Nephron (organoid): Measurements from ENCODE around the gene INTS6L.
"Not testable (repeated sequence)": the region's sequence is repeated elsewhere in the genome, so short reads cannot be mapped to it uniquely, and the experiment has no call there.

ENCODE experiments used
- H3K27ac Mint-ChIP-seq, 3 experiments: 2 replicates each; pipeline ENCODE4 v1.8.0; 2020; ENCODE audit warnings: mixed read lengths in 3 of 3, mild to moderate bottlenecking in 2 of 3, moderate library complexity in 1 of 3
- H3K27me3 Mint-ChIP-seq: 2 replicates; pipeline ENCODE4 v1.8.0; 2021; ENCODE audit warnings: low read depth, mild to moderate bottlenecking, moderate library complexity, mixed read lengths
- H3K36me3 Mint-ChIP-seq: 2 replicates; pipeline ENCODE4 v1.8.0; 2020; ENCODE audit warnings: low read depth, mixed read lengths
- H3K4me1 Mint-ChIP-seq: 2 replicates; pipeline ENCODE4 v1.8.0; 2020; ENCODE audit warnings: mixed read lengths
- H3K4me3 Mint-ChIP-seq, 3 experiments: 2 replicates each; pipeline ENCODE4 v1.8.0; 2020; ENCODE audit warnings: mild to moderate bottlenecking in 3 of 3, mixed read lengths in 3 of 3, moderate library complexity in 2 of 3
- H3K9me3 Mint-ChIP-seq: 2 replicates; pipeline ENCODE4 v1.8.0; 2020; ENCODE audit warnings: mixed read lengths
- CTCF ChIP-seq, 3 experiments: fragments of 200-600 bp; sonication (generic); IDR thresholded peaks; one replicate each; pipeline ENCODE4 v1.5.0; 2021; ENCODE audit warnings: antibody characterized with exemption in 3 of 3; ENCODE audit not compliant: unreplicated experiment in 3 of 3

INTS6L gene

GRCh38 chrX:135595543-135595942 is 75.1 kb downstream of the INTS6L start:
- Mint-ChIP-seq H3K36me3 (no peaks in the 10 kb centered on the region), H3K4me3 (no peak overlapping the region), H3K27me3 (no peaks in the 10 kb centered on the region), H3K27ac (no peak overlapping the region), H3K4me1 (no peaks in the 10 kb centered on the region), H3K9me3 (peaks cover 12% of the 10 kb centered on the region)
- TF ChIP-seq CTCF (IDR thresholded peaks at IDR 0.05; ENCODE audit: unreplicated experiment in 3 of 3) = no peak

- H3K36me3 Mint-ChIP-seq = no peaks in the 10 kb centered on the region
- peak in 2 of 3 experiments; percentile 32 to 39 for TF ChIP-seq CTCF (IDR thresholded peaks at IDR 0.05; ENCODE audit: unreplicated experiment in 3 of 3)
- H3K4me1 Mint-ChIP-seq = no peaks in the 10 kb centered on the region
- H3K9me3 Mint-ChIP-seq = peaks cover 12% of the 10 kb centered on the region
- H3K4me3 Mint-ChIP-seq = no peak overlapping the region
- no peak overlapping the region for H3K27ac Mint-ChIP-seq
- H3K27me3 Mint-ChIP-seq = no peaks in the 10 kb centered on the region
Observed at GRCh38 chrX:135596495-135596894, 76.0 kb downstream of the INTS6L start.

GRCh38 chrX:135605906-135606305 is 85.4 kb downstream of the INTS6L start:
- no peaks in the 10 kb centered on the region for H3K4me1 Mint-ChIP-seq
- H3K27ac Mint-ChIP-seq = no peak overlapping the region

GRCh38 chrX:135624408-135625204 is 104.1 kb downstream of the INTS6L start:
- H3K27ac Mint-ChIP-seq, H3K4me3 Mint-ChIP-seq, H3K4me1 Mint-ChIP-seq, H3K9me3 Mint-ChIP-seq, H3K27me3 Mint-ChIP-seq, H3K36me3 Mint-ChIP-seq: not testable (repeated sequence)

More at GRCh38 chrX:135605906-135606305, 85.4 kb downstream of the INTS6L start:
- no peaks in the 10 kb centered on the region for H3K27me3 Mint-ChIP-seq
- no peak overlapping the region for H3K4me3 Mint-ChIP-seq
- H3K9me3 Mint-ChIP-seq = peaks cover 13% of the 10 kb centered on the region
- no peaks in the 10 kb centered on the region for H3K36me3 Mint-ChIP-seq
- TF ChIP-seq CTCF (IDR thresholded peaks at IDR 0.05; ENCODE audit: unreplicated experiment in 3 of 3) = no peak

GRCh38 chrX:135625995-135626394 is 105.5 kb downstream of the INTS6L start:
- no peaks in the 10 kb centered on the region for H3K4me1 Mint-ChIP-seq
- peaks cover 7% of the 10 kb centered on the region for H3K9me3 Mint-ChIP-seq
- no peak overlapping the region for H3K27ac Mint-ChIP-seq
- H3K27me3 Mint-ChIP-seq = no peaks in the 10 kb centered on the region
- no peak overlapping the region for H3K4me3 Mint-ChIP-seq
- TF ChIP-seq CTCF (IDR thresholded peaks at IDR 0.05; ENCODE audit: unreplicated experiment in 3 of 3) = peak in 2 of 3 experiments; percentile 7 to 12
- H3K36me3 Mint-ChIP-seq = no peaks in the 10 kb centered on the region

GRCh38 chrX:135629342-135629741 is 108.9 kb downstream of the INTS6L start:
- Mint-ChIP-seq H3K27me3 (no peaks in the 10 kb centered on the region), H3K4me3 (no peak overlapping the region), H3K27ac (no peak overlapping the region), H3K36me3 (no peaks in the 10 kb centered on the region), H3K4me1 (no peaks in the 10 kb centered on the region), H3K9me3 (peaks cover 11% of the 10 kb centered on the region)
- TF ChIP-seq CTCF (IDR thresholded peaks at IDR 0.05; ENCODE audit: unreplicated experiment in 3 of 3) = no peak
